KMS-11 (cell line): ENCODE results near the gene HES2.

ENCODE experiments used
- H2AFZ ChIP-seq: fragments of 200-600 bp; sonication (generic); 2 replicates; pipeline ENCODE4 v1.6.1; 2016; ENCODE audit warnings: antibody characterized with exemption, mixed run types, low read depth
- H3K27ac ChIP-seq: fragments of 200-600 bp; sonication (generic); 2 replicates; pipeline ENCODE4 v1.6.1; 2016; ENCODE audit warnings: mild to moderate bottlenecking, mixed run types
- H3K27me3 ChIP-seq: fragments of 200-600 bp; sonication (generic); 2 replicates; pipeline ENCODE4 v1.6.1; 2017; ENCODE audit warnings: mild to moderate bottlenecking, low read depth, mixed run types, moderate library complexity; ENCODE audit not compliant: insufficient read depth
- H3K36me3 ChIP-seq: fragments of 200-600 bp; sonication (generic); 2 replicates; pipeline ENCODE4 v1.6.1; 2017; ENCODE audit warnings: mild to moderate bottlenecking, mixed run types; ENCODE audit not compliant: insufficient read depth
- H3K4me1 ChIP-seq: fragments of 200-600 bp; sonication (generic); 2 replicates; pipeline ENCODE4 v1.6.1; 2016; ENCODE audit warnings: mild to moderate bottlenecking, low read depth, mixed run types; ENCODE audit not compliant: poor library complexity, severe bottlenecking
- H3K4me2 ChIP-seq: fragments of 200-600 bp; sonication (generic); 2 replicates; pipeline ENCODE4 v1.7.0; 2016; ENCODE audit warnings: mild to moderate bottlenecking, mixed run types
- H3K4me3 ChIP-seq: fragments of 200-600 bp; sonication (generic); IDR thresholded peaks from 2 replicates; pipeline ENCODE4 v1.6.1; 2017; ENCODE audit warnings: low read depth, low read length, mixed read lengths; ENCODE audit not compliant: insufficient read depth
- H3K79me2 ChIP-seq: fragments of 200-600 bp; sonication (generic); 2 replicates; pipeline ENCODE4 v1.6.1; 2016; ENCODE audit warnings: low read depth, mixed run types; ENCODE audit not compliant: insufficient read depth
- H3K9ac ChIP-seq: fragments of 200-600 bp; sonication (generic); 2 replicates; pipeline ENCODE4 v1.6.1; 2016; ENCODE audit warnings: mild to moderate bottlenecking, mixed run types
- H4K20me1 ChIP-seq: fragments of 200-600 bp; sonication (generic); 2 replicates; pipeline ENCODE4 v1.6.1; 2016; ENCODE audit warnings: mild to moderate bottlenecking, mixed run types; ENCODE audit not compliant: insufficient read depth
- CTCF ChIP-seq: fragments of 200-600 bp; sonication (generic); conservative IDR thresholded peaks from 2 replicates; pipeline ENCODE4 v1.6.1; 2017; ENCODE audit warnings: low read depth, mild to moderate bottlenecking, antibody characterized with exemption, low read length, moderate library complexity, mixed read lengths

The HES2 gene

DNA sequence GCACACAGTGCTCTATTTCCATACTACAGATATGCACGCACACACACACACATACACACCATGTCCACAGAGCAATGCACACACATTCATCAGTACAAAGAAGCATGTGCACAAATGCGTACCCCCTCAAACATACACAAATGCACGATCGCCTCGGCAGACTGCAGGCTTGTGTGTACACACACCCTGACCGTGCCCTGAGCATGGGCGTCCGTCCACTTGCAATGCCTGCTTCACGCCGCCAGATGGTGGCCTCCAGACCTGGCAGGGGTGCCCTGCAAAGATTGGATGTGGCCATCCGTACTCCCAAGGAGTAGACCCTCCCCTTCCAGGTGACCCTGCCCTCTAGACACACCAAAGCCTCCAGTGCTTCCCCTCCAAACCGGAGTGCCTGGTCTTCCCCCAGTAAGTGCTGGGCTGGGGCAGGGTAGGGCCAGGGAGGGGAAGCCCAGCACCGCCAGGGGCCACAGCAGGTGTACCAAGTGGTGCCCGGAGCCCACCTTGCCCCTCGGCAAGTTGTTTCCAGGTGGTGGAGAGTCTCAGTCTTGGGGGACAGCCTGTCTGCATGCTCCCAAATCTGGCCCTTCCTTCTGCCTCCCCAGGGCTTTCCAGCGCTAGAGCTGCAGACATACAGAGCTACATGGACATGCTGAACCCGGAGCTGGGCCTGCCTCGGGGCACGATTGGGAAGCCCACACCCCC is 25.5 kb upstream of the HES2 start:
- no peak overlapping the region for H3K9ac ChIP-seq
- H3K4me3 ChIP-seq = no peak overlapping the region
- H3K27ac ChIP-seq = no peak overlapping the region
- peak; percentile 74 for TF ChIP-seq CTCF
- no peak overlapping the region for H3K4me2 ChIP-seq
- H3K27me3 ChIP-seq = peaks cover 67% of the 10 kb centered on the region
- no peak overlapping the region for H2AFZ ChIP-seq
- no peaks in the 10 kb centered on the region for H4K20me1 ChIP-seq
- no peaks in the 10 kb centered on the region for H3K79me2 ChIP-seq
- no peaks in the 10 kb centered on the region for H3K36me3 ChIP-seq
- no peaks in the 10 kb centered on the region for H3K4me1 ChIP-seq

DNA sequence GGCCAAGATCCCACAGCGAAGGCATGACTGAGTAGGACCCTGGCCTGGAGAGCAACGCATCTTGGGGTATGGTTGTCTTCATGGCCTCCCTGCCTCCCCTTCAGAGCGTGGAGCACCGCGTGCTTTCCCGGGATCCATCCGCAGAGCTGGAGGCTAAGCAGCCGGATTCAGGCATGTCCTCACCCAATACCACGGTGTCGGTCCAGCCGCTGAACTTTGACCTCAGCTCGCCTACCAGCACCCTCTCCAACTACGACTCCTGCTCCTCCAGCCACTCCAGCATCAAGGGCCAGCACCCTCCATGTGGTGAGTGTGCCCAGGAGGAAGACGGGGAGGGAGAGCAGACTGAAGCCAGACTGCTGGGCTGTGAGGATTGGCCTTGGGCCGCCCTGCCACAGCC is 24.7 kb upstream of the HES2 start:
- Histone ChIP-seq H3K4me3 (no peak overlapping the region), H3K4me2 (no peak overlapping the region), H3K9ac (no peak overlapping the region), H2AFZ (no peak overlapping the region), H3K27me3 (peaks cover 67% of the 10 kb centered on the region), H3K79me2 (no peaks in the 10 kb centered on the region), H3K27ac (no peak overlapping the region), H3K4me1 (no peaks in the 10 kb centered on the region), H3K36me3 (no peaks in the 10 kb centered on the region), H4K20me1 (no peaks in the 10 kb centered on the region)
- no peak for TF ChIP-seq CTCF

- Histone ChIP-seq H3K4me1 (no peaks in the 10 kb centered on the region), H3K4me3 (no peak overlapping the region), H3K27ac (no peak overlapping the region), H3K27me3 (peaks cover 72% of the 10 kb centered on the region), H3K4me2 (no peak overlapping the region), H2AFZ (no peak overlapping the region), H3K36me3 (no peaks in the 10 kb centered on the region), H4K20me1 (no peaks in the 10 kb centered on the region), H3K79me2 (no peaks in the 10 kb centered on the region), H3K9ac (no peak overlapping the region)
- no peak for TF ChIP-seq CTCF
Observed at GRCh38 chr1:6443339-6444115, 23.8 kb upstream of the HES2 start.

- no peaks in the 10 kb centered on the region for H4K20me1 ChIP-seq
- H3K4me2 ChIP-seq = no peak overlapping the region
- no peaks in the 10 kb centered on the region for H3K4me1 ChIP-seq
- no peak overlapping the region for H3K9ac ChIP-seq
- H3K27me3 ChIP-seq = peaks cover 69% of the 10 kb centered on the region
- no peak overlapping the region for H3K27ac ChIP-seq
- no peak overlapping the region for H3K4me3 ChIP-seq
- no peak overlapping the region for H2AFZ ChIP-seq
- H3K36me3 ChIP-seq = no peaks in the 10 kb centered on the region
- no peak for TF ChIP-seq CTCF
- no peaks in the 10 kb centered on the region for H3K79me2 ChIP-seq
Observed at GRCh38 chr1:6441586-6441985, 21.9 kb upstream of the HES2 start.
